Thoracic aorta (tissue), 2 donors: Measurements from ENCODE around the gene NEK9. TPM values are rescaled to one million over a fixed set of nuclear protein-coding genes. Genes with fewer than 3 reads are reported as not detected.

ENCODE experiments used
- ATAC-seq: fragments of 150-250 bp; one replicate; pipeline ENCODE4 v1.8.0; 2017; ENCODE audit warnings: low read depth; ENCODE audit not compliant: insufficient number of reproducible peaks, low FRiP score
- DNase-seq: peaks from one replicate; pipeline ENCODE4 v3.0.0-alpha.2; 2020; ENCODE audit warnings: low spot score
- H3K27ac ChIP-seq, 2 donors: fragments of 200-600 bp; sonication (generic); 1 replicate in 1 of 2; 2 replicates in 1 of 2; pipeline ENCODE4 v1.5.1; 2016; ENCODE audit warnings: mild to moderate bottlenecking in 2 of 2, moderate library complexity in 2 of 2
- H3K27me3 ChIP-seq: fragments of 200-600 bp; sonication (generic); replicated peaks from 2 replicates; pipeline ENCODE4 v1.6.0; 2016; ENCODE audit warnings: mild to moderate bottlenecking; ENCODE audit not compliant: insufficient read depth
- H3K36me3 ChIP-seq: fragments of 200-600 bp; sonication (generic); one replicate; pipeline ENCODE4 v1.5.1; 2016
- H3K4me1 ChIP-seq, 2 donors: fragments of 200-600 bp; sonication (generic); 1 replicate in 1 of 2; 2 replicates in 1 of 2; pipeline versions ENCODE4 v1.5.1 to v1.6.0; 2016; ENCODE audit warnings: low read depth in 2 of 2, mild to moderate bottlenecking in 1 of 2; ENCODE audit not compliant: control insufficient read depth in 1 of 2
- H3K4me3 ChIP-seq: fragments of 200-600 bp; sonication (generic); 2 replicates; pipeline ENCODE4 v1.5.1; 2016; ENCODE audit warnings: mild to moderate bottlenecking
- H3K9me3 ChIP-seq: fragments of 200-600 bp; sonication (generic); 2 replicates; pipeline ENCODE4 v1.5.1; 2016
- CTCF ChIP-seq: fragments of 200-600 bp; sonication (generic); IDR thresholded peaks from one replicate; pipeline ENCODE4 v1.5.1; 2019; ENCODE audit warnings: antibody characterized with exemption
- total RNA-seq, 2 donors: library from RNA; depleted of rRNA; stranded (reverse); fragments of >200 nt; gene quantifications; one replicate each; pipeline versions ENCODE4 v1.1.0 to v1.2.3, GENCODE V29; 2016

The NEK9 gene
- total RNA-seq, 2 donors from 2014 or later = 51.3 to 65.3 TPM

GRCh38 chr14:75162631-75163030 is 35.8 kb upstream of the NEK9 start:
- Histone ChIP-seq H3K27ac (no peak overlapping the region), H3K27me3 (no peaks in the 10 kb centered on the region), H3K36me3 (no peaks in the 10 kb centered on the region), H3K4me1 (peaks cover 34 to 57% of the 10 kb centered on the region in 2 donors), H3K4me3 (no peak overlapping the region), H3K9me3 (no peaks in the 10 kb centered on the region)
- DNase-seq (no peak), ATAC-seq (no peak)
- no peak for TF ChIP-seq CTCF

GRCh38 chr14:75158843-75159614 is 32.2 kb upstream of the NEK9 start:
- ATAC-seq (no peak), DNase-seq (no peak)
- TF ChIP-seq CTCF = no peak
- Histone ChIP-seq H3K9me3 (no peaks in the 10 kb centered on the region), H3K36me3 (no peaks in the 10 kb centered on the region), H3K4me1 (peaks cover 20 to 37% of the 10 kb centered on the region in 2 donors), H3K27ac (no peak overlapping the region), H3K4me3 (no peak overlapping the region), H3K27me3 (no peaks in the 10 kb centered on the region)

DNA sequence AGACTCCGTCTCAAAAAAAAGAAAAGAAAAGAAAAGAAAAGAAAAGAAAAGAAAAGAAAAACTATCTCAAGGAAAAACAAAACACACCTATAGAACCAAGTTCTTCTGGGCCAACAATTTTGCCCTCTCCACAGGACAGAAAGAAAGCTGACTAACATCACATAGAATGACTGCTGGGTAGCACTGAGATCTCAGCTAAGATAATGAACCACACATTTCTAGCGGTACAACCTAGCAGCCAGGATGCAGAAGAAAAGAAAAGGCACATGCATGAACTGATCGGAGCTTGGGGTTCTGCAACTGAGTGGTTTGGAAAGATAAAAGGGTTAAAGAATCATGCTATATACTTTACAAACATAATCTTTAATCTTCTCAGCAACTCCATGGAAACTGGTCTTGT is 30.1 kb upstream of the NEK9 start:
- no peak overlapping the region for H3K27ac ChIP-seq
- H3K27me3 ChIP-seq = no peaks in the 10 kb centered on the region
- DNase-seq (no peak), ATAC-seq (no peak)
- peaks cover 20 to 35% of the 10 kb centered on the region in 2 donors for H3K4me1 ChIP-seq
- no peaks in the 10 kb centered on the region for H3K36me3 ChIP-seq
- no peak overlapping the region for H3K4me3 ChIP-seq
- no peak for TF ChIP-seq CTCF
- H3K9me3 ChIP-seq = no peaks in the 10 kb centered on the region

- Histone ChIP-seq H3K4me3 (no peak overlapping the region), H3K36me3 (peaks cover 6% of the 10 kb centered on the region), H3K27me3 (no peaks in the 10 kb centered on the region), H3K27ac (no peak overlapping the region), H3K4me1 (peaks cover 20 to 27% of the 10 kb centered on the region in 2 donors), H3K9me3 (no peaks in the 10 kb centered on the region)
- ATAC-seq (no peak), DNase-seq (no peak)
- TF ChIP-seq CTCF = no peak
Measured at GRCh38 chr14:75156111-75156510, 29.3 kb upstream of the NEK9 start.

DNA sequence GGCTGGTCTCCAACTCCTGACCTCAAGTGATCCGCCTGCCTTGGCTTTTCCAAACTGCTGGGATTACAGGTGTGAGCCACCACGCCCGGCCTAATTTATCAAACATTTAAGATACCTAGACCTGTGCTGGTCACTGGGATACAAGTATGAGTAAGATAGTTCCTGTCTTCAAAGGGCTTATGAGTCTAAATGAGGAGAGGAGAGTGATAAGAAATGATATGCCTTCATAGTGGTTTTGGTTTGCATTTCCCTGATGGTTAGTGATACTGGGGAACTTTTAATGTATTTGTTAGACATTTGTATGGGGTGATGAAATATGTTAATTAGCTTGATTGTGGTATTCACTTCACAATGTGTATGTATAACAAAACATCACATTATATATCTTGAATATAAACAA is 28.3 kb upstream of the NEK9 start:
- DNase-seq (no peak), ATAC-seq (no peak)
- H3K36me3 ChIP-seq = peaks cover 11% of the 10 kb centered on the region
- H3K9me3 ChIP-seq = no peaks in the 10 kb centered on the region
- H3K27ac ChIP-seq = no peak overlapping the region
- peaks cover 15 to 20% of the 10 kb centered on the region in 2 donors for H3K4me1 ChIP-seq
- no peak overlapping the region for H3K4me3 ChIP-seq
- no peak for TF ChIP-seq CTCF
- H3K27me3 ChIP-seq = no peaks in the 10 kb centered on the region
